ENCODE data around the gene CYP2C19. TPM values are rescaled to one million over a fixed set of nuclear protein-coding genes. Genes with fewer than 3 reads are reported as not detected.
"Not testable (repeated sequence)": the region's sequence is repeated elsewhere in the genome, so short reads cannot be mapped to it uniquely, and the experiment has no call there.

The CYP2C19 gene
- total RNA-seq, 1 donor from 2014 or later = not detected

GRCh38 chr10:94780844-94781243 is 18.4 kb downstream of the CYP2C19 start:
- H3K9me3 Mint-ChIP-seq (ENCODE audit: unreplicated experiment) = no peaks in the 10 kb centered on the region
- no peak overlapping the region for H3K4me3 Mint-ChIP-seq (ENCODE audit: unreplicated experiment)
- H3K27me3 Mint-ChIP-seq (ENCODE audit: unreplicated experiment) = peaks cover 3% of the 10 kb centered on the region
- DNase-seq (ENCODE audit: low spot score) = no peak
- no peak overlapping the region for H3K27ac Mint-ChIP-seq (ENCODE audit: unreplicated experiment)
- no peaks in the 10 kb centered on the region for H3K4me1 Mint-ChIP-seq (ENCODE audit: unreplicated experiment)
- no peaks in the 10 kb centered on the region for H3K36me3 Mint-ChIP-seq (ENCODE audit: low read depth, unreplicated experiment)
- TF ChIP-seq CTCF (IDR thresholded peaks at IDR 0.05; ENCODE audit: unreplicated experiment) = no peak

- DNase-seq (ENCODE audit: low spot score) = no peak
- Mint-ChIP-seq H3K27ac (ENCODE audit: unreplicated experiment) (no peak overlapping the region), H3K4me3 (ENCODE audit: unreplicated experiment) (no peak overlapping the region), H3K4me1 (ENCODE audit: unreplicated experiment) (no peaks in the 10 kb centered on the region), H3K27me3 (ENCODE audit: unreplicated experiment) (peaks cover 1% of the 10 kb centered on the region), H3K36me3 (ENCODE audit: low read depth, unreplicated experiment) (no peaks in the 10 kb centered on the region), H3K9me3 (ENCODE audit: unreplicated experiment) (no peaks in the 10 kb centered on the region)
- TF ChIP-seq CTCF (IDR thresholded peaks at IDR 0.05; ENCODE audit: unreplicated experiment) = no peak
Observed at GRCh38 chr10:94784256-94784655, 21.8 kb downstream of the CYP2C19 start.

GRCh38 chr10:94785211-94785610 is 22.7 kb downstream of the CYP2C19 start:
- H3K4me3 Mint-ChIP-seq (ENCODE audit: unreplicated experiment) = no peak overlapping the region
- H3K9me3 Mint-ChIP-seq (ENCODE audit: unreplicated experiment) = no peaks in the 10 kb centered on the region
- peaks cover 1% of the 10 kb centered on the region for H3K27me3 Mint-ChIP-seq (ENCODE audit: unreplicated experiment)
- H3K36me3 Mint-ChIP-seq (ENCODE audit: low read depth, unreplicated experiment) = no peaks in the 10 kb centered on the region
- no peak for TF ChIP-seq CTCF (IDR thresholded peaks at IDR 0.05; ENCODE audit: unreplicated experiment)
- DNase-seq (ENCODE audit: low spot score) = no peak
- no peak overlapping the region for H3K27ac Mint-ChIP-seq (ENCODE audit: unreplicated experiment)
- H3K4me1 Mint-ChIP-seq (ENCODE audit: unreplicated experiment) = no peaks in the 10 kb centered on the region

GRCh38 chr10:94800551-94800950 is 38.1 kb downstream of the CYP2C19 start:
- not testable (repeated sequence) for H3K4me3 Mint-ChIP-seq (ENCODE audit: unreplicated experiment); H3K27ac Mint-ChIP-seq (ENCODE audit: unreplicated experiment); H3K4me1 Mint-ChIP-seq (ENCODE audit: unreplicated experiment); H3K9me3 Mint-ChIP-seq (ENCODE audit: unreplicated experiment); H3K36me3 Mint-ChIP-seq (ENCODE audit: low read depth, unreplicated experiment); H3K27me3 Mint-ChIP-seq (ENCODE audit: unreplicated experiment); DNase-seq (ENCODE audit: low spot score)

- H3K27ac Mint-ChIP-seq (ENCODE audit: unreplicated experiment) = no peak overlapping the region
- H3K27me3 Mint-ChIP-seq (ENCODE audit: unreplicated experiment) = peaks cover 2% of the 10 kb centered on the region
- H3K36me3 Mint-ChIP-seq (ENCODE audit: low read depth, unreplicated experiment) = no peaks in the 10 kb centered on the region
- no peaks in the 10 kb centered on the region for H3K4me1 Mint-ChIP-seq (ENCODE audit: unreplicated experiment)
- no peaks in the 10 kb centered on the region for H3K9me3 Mint-ChIP-seq (ENCODE audit: unreplicated experiment)
- no peak for TF ChIP-seq CTCF (IDR thresholded peaks at IDR 0.05; ENCODE audit: unreplicated experiment)
- H3K4me3 Mint-ChIP-seq (ENCODE audit: unreplicated experiment) = no peak overlapping the region
- DNase-seq (ENCODE audit: low spot score) = no peak
Observed at GRCh38 chr10:94803307-94803706, 40.8 kb downstream of the CYP2C19 start.

GRCh38 chr10:94830025-94830424 is 67.5 kb downstream of the CYP2C19 start:
- H3K4me1 Mint-ChIP-seq (ENCODE audit: unreplicated experiment); H3K27ac Mint-ChIP-seq (ENCODE audit: unreplicated experiment); DNase-seq (ENCODE audit: low spot score); H3K9me3 Mint-ChIP-seq (ENCODE audit: unreplicated experiment); H3K27me3 Mint-ChIP-seq (ENCODE audit: unreplicated experiment); H3K4me3 Mint-ChIP-seq (ENCODE audit: unreplicated experiment); H3K36me3 Mint-ChIP-seq (ENCODE audit: low read depth, unreplicated experiment): not testable (repeated sequence)
